Stromal cell of bone marrow (primary cell): ENCODE data around the gene AXIN2.

ENCODE experiments used
- DNase-seq: peaks from one replicate; pipeline ENCODE4 v3.0.0-alpha.2; 2012; ENCODE audit warnings: low read depth

AXIN2 gene

GRCh38 chr17:65561452-65562205 lies at the start of gene AXIN2:
Gene AXIN2 (minus strand): TSS chr17:65561648. CDS start chr17:65558620, 3,028 bp downstream.
- DNase-seq, result peak; percentile 79

GRCh38 chr17:65609749-65610148 lies 48.3 kb upstream of the AXIN2 start:
- DNase-seq, result no peak

- DNase-seq, result no peak
Measured at GRCh38 chr17:65609286-65609685, 47.8 kb upstream of the AXIN2 start.

- no peak for DNase-seq
Measured at GRCh38 chr17:65604070-65604469, 42.6 kb upstream of the AXIN2 start.

GRCh38 chr17:65601881-65602280 lies 40.4 kb upstream of the AXIN2 start:
- no peak for DNase-seq

- no peak for DNase-seq
Measured at GRCh38 chr17:65601145-65601544, 39.7 kb upstream of the AXIN2 start.

- DNase-seq, result no peak
Measured at GRCh38 chr17:65600518-65600917, 39.1 kb upstream of the AXIN2 start.

- DNase-seq, result no peak
Measured at GRCh38 chr17:65599650-65600049, 38.2 kb upstream of the AXIN2 start.

GRCh38 chr17:65598746-65599145 lies 37.3 kb upstream of the AXIN2 start:
- DNase-seq, result no peak

GRCh38 chr17:65595071-65595656 lies 33.7 kb upstream of the AXIN2 start:
- DNase-seq, result no peak

GRCh38 chr17:65593855-65594845 lies 32.7 kb upstream of the AXIN2 start:
- no peak for DNase-seq

- no peak for DNase-seq
Measured at GRCh38 chr17:65593092-65593854, 31.8 kb upstream of the AXIN2 start.

GRCh38 chr17:65592125-65592965 lies 30.9 kb upstream of the AXIN2 start:
- no peak for DNase-seq

- DNase-seq, result no peak
Measured at GRCh38 chr17:65589321-65589720, 27.9 kb upstream of the AXIN2 start.

- no peak for DNase-seq
Measured at GRCh38 chr17:65588181-65588808, 26.8 kb upstream of the AXIN2 start.

- DNase-seq, result no peak
Measured at GRCh38 chr17:65587534-65588180, 26.2 kb upstream of the AXIN2 start.

GRCh38 chr17:65586899-65587298 lies 25.5 kb upstream of the AXIN2 start:
- DNase-seq, result no peak

GRCh38 chr17:65584604-65585521 lies 23.4 kb upstream of the AXIN2 start:
- DNase-seq, result no peak
